ENCODE results near the gene SLC51A.

Gene SLC51A

GRCh38 chr3:196275126-196275525, 58.8 kb downstream of the SLC51A start:
- no peaks in the 10 kb centered on the region for H3K9me2 ChIP-seq (ENCODE audit: low read depth, low read length)
- peaks cover 20% of the 10 kb centered on the region for H3K9me3 ChIP-seq (ENCODE audit: low read length)
- H3K36me3 ChIP-seq (ENCODE audit: insufficient read depth, low read length) = peaks cover 31% of the 10 kb centered on the region
- no peaks in the 10 kb centered on the region for H3K27me3 ChIP-seq (ENCODE audit: insufficient read depth, low read length)
- no peaks in the 10 kb centered on the region for H4K20me1 ChIP-seq (ENCODE audit: insufficient read depth, low read length)
- no peak overlapping the region for H2AFZ ChIP-seq (ENCODE audit: low read length)
- no peak overlapping the region for H3K4me2 ChIP-seq (ENCODE audit: low read length)
- no peak for TF ChIP-seq EZH2 (IDR thresholded peaks at IDR 0.05; ENCODE audit: borderline replicate concordance, low read length)
- TF ChIP-seq CTCF (IDR thresholded peaks at IDR 0.05; ENCODE audit: low read length) = no peak
- H3K4me1 ChIP-seq (ENCODE audit: insufficient read depth, low read length, severe bottlenecking) = peaks cover 4% of the 10 kb centered on the region
- no peaks in the 10 kb centered on the region for H3F3A ChIP-seq (ENCODE audit: insufficient read depth, low read length)
- no peak overlapping the region for H3K9ac ChIP-seq (ENCODE audit: low read length)
- H3K79me2 ChIP-seq (ENCODE audit: insufficient read depth, low read length) = 0 out of 2 replicates have a peak, but pooled peaks cover 3% of the 10 kb centered on the region
- H3K27ac ChIP-seq (ENCODE audit: low read depth, low read length, poor library complexity, severe bottlenecking) = no peak overlapping the region
- no peak overlapping the region for H3K4me3 ChIP-seq (ENCODE audit: low read depth, low read length, poor library complexity, severe bottlenecking)

- H3K79me2 ChIP-seq (ENCODE audit: insufficient read depth, low read length) = 0 out of 2 replicates have a peak, but pooled peaks cover 3% of the 10 kb centered on the region
- no peaks in the 10 kb centered on the region for H3K27me3 ChIP-seq (ENCODE audit: insufficient read depth, low read length)
- H3K4me2 ChIP-seq (ENCODE audit: low read length) = no peak overlapping the region
- H3K36me3 ChIP-seq (ENCODE audit: insufficient read depth, low read length) = peaks cover 4% of the 10 kb centered on the region; the same call in 1 of the 2 replicates
- no peak overlapping the region for H3K9ac ChIP-seq (ENCODE audit: low read length)
- no peaks in the 10 kb centered on the region for H3K9me2 ChIP-seq (ENCODE audit: low read depth, low read length)
- no peaks in the 10 kb centered on the region for H3K9me3 ChIP-seq (ENCODE audit: low read length)
- H3K4me3 ChIP-seq (ENCODE audit: low read depth, low read length, poor library complexity, severe bottlenecking) = no peak overlapping the region
- H3K4me1 ChIP-seq (ENCODE audit: insufficient read depth, low read length, severe bottlenecking) = peaks cover 9% of the 10 kb centered on the region
- H4K20me1 ChIP-seq (ENCODE audit: insufficient read depth, low read length) = no peaks in the 10 kb centered on the region
- H3K27ac ChIP-seq (ENCODE audit: low read depth, low read length, poor library complexity, severe bottlenecking) = no peak overlapping the region
- TF ChIP-seq EZH2 (IDR thresholded peaks at IDR 0.05; ENCODE audit: borderline replicate concordance, low read length) = no peak
- TF ChIP-seq CTCF (IDR thresholded peaks at IDR 0.05; ENCODE audit: low read length) = no peak
- no peaks in the 10 kb centered on the region for H3F3A ChIP-seq (ENCODE audit: insufficient read depth, low read length)
- H2AFZ ChIP-seq (ENCODE audit: low read length) = no peak overlapping the region
Observed at GRCh38 chr3:196280689-196281440, 64.5 kb downstream of the SLC51A start.

- H3K27ac ChIP-seq (ENCODE audit: low read depth, low read length, poor library complexity, severe bottlenecking) = no peak overlapping the region
- H3K4me1 ChIP-seq (ENCODE audit: insufficient read depth, low read length, severe bottlenecking) = peaks cover 20% of the 10 kb centered on the region
- H3F3A ChIP-seq (ENCODE audit: insufficient read depth, low read length) = no peaks in the 10 kb centered on the region
- TF ChIP-seq EZH2 (IDR thresholded peaks at IDR 0.05; ENCODE audit: borderline replicate concordance, low read length) (no peak), CTCF (IDR thresholded peaks at IDR 0.05; ENCODE audit: low read length) (no peak)
- H3K27me3 ChIP-seq (ENCODE audit: insufficient read depth, low read length) = no peaks in the 10 kb centered on the region
- no peak overlapping the region for H3K4me3 ChIP-seq (ENCODE audit: low read depth, low read length, poor library complexity, severe bottlenecking)
- H3K79me2 ChIP-seq (ENCODE audit: insufficient read depth, low read length) = 0 out of 2 replicates have a peak, but pooled peaks cover 3% of the 10 kb centered on the region
- H3K36me3 ChIP-seq (ENCODE audit: insufficient read depth, low read length) = peaks cover 4% of the 10 kb centered on the region; the same call in 1 of the 2 replicates
- H3K4me2 ChIP-seq (ENCODE audit: low read length) = no peak overlapping the region
- H3K9me3 ChIP-seq (ENCODE audit: low read length) = no peaks in the 10 kb centered on the region
- no peak overlapping the region for H2AFZ ChIP-seq (ENCODE audit: low read length)
- H3K9ac ChIP-seq (ENCODE audit: low read length) = no peak overlapping the region
- no peaks in the 10 kb centered on the region for H3K9me2 ChIP-seq (ENCODE audit: low read depth, low read length)
- no peaks in the 10 kb centered on the region for H4K20me1 ChIP-seq (ENCODE audit: insufficient read depth, low read length)
Observed at GRCh38 chr3:196281962-196282361, 65.6 kb downstream of the SLC51A start.

Measured in OCI-LY1 (cell line).